Measurements from ENCODE around the gene ENPEP.
"Not testable (repeated sequence)": the region's sequence is repeated elsewhere in the genome, so short reads cannot be mapped to it uniquely, and the experiment has no call there.

Gene ENPEP

GRCh38 chr4:110527156-110527555 is 51.2 kb downstream of the ENPEP start:
- peak; percentile 13 for DNase-seq

GRCh38 chr4:110532901-110533589 is 57.1 kb downstream of the ENPEP start:
- no peak for DNase-seq

GRCh38 chr4:110533590-110533910 is 57.6 kb downstream of the ENPEP start:
- DNase-seq, result no peak

- no peak for DNase-seq
Measured at GRCh38 chr4:110533940-110534339, 58.0 kb downstream of the ENPEP start.

- no peak for DNase-seq
Measured at GRCh38 chr4:110540581-110540980, 64.6 kb downstream of the ENPEP start.

GRCh38 chr4:110540982-110541451 is 65.1 kb downstream of the ENPEP start:
- no peak for DNase-seq

- DNase-seq, result no peak
Measured at GRCh38 chr4:110543577-110543976, 67.6 kb downstream of the ENPEP start.

- no peak for DNase-seq
Measured at GRCh38 chr4:110544594-110544993, 68.6 kb downstream of the ENPEP start.

GRCh38 chr4:110550260-110550659 is 74.3 kb downstream of the ENPEP start:
- no peak for DNase-seq

- DNase-seq, result no peak
Measured at GRCh38 chr4:110553197-110553596, 77.2 kb downstream of the ENPEP start.

- no peak for DNase-seq
Measured at GRCh38 chr4:110567214-110567613, 91.3 kb downstream of the ENPEP start.

- DNase-seq, result not testable (repeated sequence)
Measured at GRCh38 chr4:110576696-110577095, 100.7 kb downstream of the ENPEP start.

GRCh38 chr4:110586131-110586850 is 110.3 kb downstream of the ENPEP start:
- no peak for DNase-seq

GRCh38 chr4:110587666-110588285 is 111.8 kb downstream of the ENPEP start:
- DNase-seq, result no peak

- no peak for DNase-seq
Measured at GRCh38 chr4:110589297-110589696, 113.3 kb downstream of the ENPEP start.

GRCh38 chr4:110595583-110595982 is 119.6 kb downstream of the ENPEP start:
- no peak for DNase-seq

- DNase-seq, result no peak
Measured at GRCh38 chr4:110596431-110596830, 120.5 kb downstream of the ENPEP start.

GRCh38 chr4:110597582-110597981 is 121.6 kb downstream of the ENPEP start:
- DNase-seq, result no peak

GRCh38 chr4:110602061-110602460 is 126.1 kb downstream of the ENPEP start:
- no peak for DNase-seq

- no peak for DNase-seq
Measured at GRCh38 chr4:110605077-110605476, 129.1 kb downstream of the ENPEP start.

- DNase-seq, result no peak
Measured at GRCh38 chr4:110609044-110609750, 133.2 kb downstream of the ENPEP start.

GRCh38 chr4:110610620-110610939 is 134.6 kb downstream of the ENPEP start:
- DNase-seq, result no peak

GRCh38 chr4:110610940-110611831 is 135.2 kb downstream of the ENPEP start:
- no peak for DNase-seq

Data from CD4-positive, alpha-beta T cell treated with Interleukin-10 for 1 hour (primary cell).